H9 (cell line): ENCODE data around the gene SLAMF6. TPM values are rescaled to one million over a fixed set of nuclear protein-coding genes. Genes with fewer than 3 reads are reported as not detected.
"Not testable (repeated sequence)": the region's sequence is repeated elsewhere in the genome, so short reads cannot be mapped to it uniquely, and the experiment has no call there.

Experiments
- DNase-seq: peaks from one replicate; pipeline ENCODE4 v3.0.0-alpha.2; 2017
- H2AFZ ChIP-seq: one replicate; pipeline ENCODE4 v1.6.1; 2013; ENCODE audit warnings: mild to moderate bottlenecking, low read length, control low read depth, moderate library complexity
- H2AK5ac ChIP-seq: 2 replicates; pipeline ENCODE4 v1.6.1; 2013; ENCODE audit warnings: low read length, control low read depth, mixed read lengths; ENCODE audit not compliant: insufficient read length
- H2BK120ac ChIP-seq: one replicate; pipeline ENCODE4 v1.6.1; 2013; ENCODE audit warnings: low read depth, mild to moderate bottlenecking, low read length, control low read depth, inconsistent platforms; ENCODE audit not compliant: poor library complexity, severe bottlenecking
- H2BK12ac ChIP-seq: 2 replicates; pipeline ENCODE4 v1.6.1; 2013; ENCODE audit warnings: low read length, control low read depth, mixed read lengths, low read depth; ENCODE audit not compliant: insufficient read length
- H2BK15ac ChIP-seq: 2 replicates; pipeline ENCODE4 v1.6.1; 2013; ENCODE audit warnings: low read depth, low read length, control low read depth
- H2BK20ac ChIP-seq: one replicate; pipeline ENCODE4 v1.6.1; 2013; ENCODE audit warnings: low read depth, mild to moderate bottlenecking, low read length, control low read depth, inconsistent platforms; ENCODE audit not compliant: poor library complexity, severe bottlenecking
- H2BK5ac ChIP-seq: 2 replicates; pipeline ENCODE4 v1.6.1; 2013; ENCODE audit warnings: low read length, control low read depth, mixed read lengths; ENCODE audit not compliant: insufficient read length
- H3K14ac ChIP-seq: 2 replicates; pipeline ENCODE4 v1.6.1; 2013; ENCODE audit warnings: low read length, control low read depth; ENCODE audit not compliant: insufficient read depth
- H3K18ac ChIP-seq: 2 replicates; pipeline ENCODE4 v1.6.1; 2013; ENCODE audit warnings: low read depth, mild to moderate bottlenecking, mixed read lengths, low read length, control low read depth; ENCODE audit not compliant: insufficient read length
- H3K23ac ChIP-seq: 2 replicates; pipeline ENCODE4 v1.6.1; 2013; ENCODE audit warnings: low read length, control low read depth, mixed read lengths, low read depth; ENCODE audit not compliant: insufficient read length
- H3K23me2 ChIP-seq: 2 replicates; pipeline ENCODE4 v1.6.1; 2013; ENCODE audit warnings: low read depth, mild to moderate bottlenecking, mixed read lengths, low read length, control low read depth; ENCODE audit not compliant: insufficient read length, poor library complexity, severe bottlenecking
- H3K27ac ChIP-seq: 2 replicates; pipeline ENCODE4 v1.5.1; 2013; ENCODE audit warnings: low read length, control low read depth, mixed read lengths, low read depth; ENCODE audit not compliant: insufficient read length
- H3K27me3 ChIP-seq: 2 replicates; pipeline ENCODE4 v1.6.1; 2013; ENCODE audit warnings: low read length, control low read depth, inconsistent platforms; ENCODE audit not compliant: insufficient read depth
- H3K4ac ChIP-seq: 2 replicates; pipeline ENCODE4 v1.6.1; 2013; ENCODE audit warnings: low read depth, mild to moderate bottlenecking, control low read depth, inconsistent platforms, low read length, moderate library complexity
- H3K4me1 ChIP-seq: 2 replicates; pipeline ENCODE4 v1.6.1; 2013; ENCODE audit warnings: low read length, control low read depth, inconsistent platforms; ENCODE audit not compliant: insufficient read depth
- H3K4me2 ChIP-seq: 2 replicates; pipeline ENCODE4 v1.6.1; 2013; ENCODE audit warnings: low read length, control low read depth, mixed read lengths; ENCODE audit not compliant: insufficient read length, insufficient read depth
- H3K56ac ChIP-seq: 2 replicates; pipeline ENCODE4 v1.6.1; 2013; ENCODE audit warnings: low read depth, mild to moderate bottlenecking, mixed read lengths, low read length, control low read depth; ENCODE audit not compliant: insufficient read length
- H3K79me1 ChIP-seq: 2 replicates; pipeline ENCODE4 v1.6.1; 2013; ENCODE audit warnings: low read depth, mild to moderate bottlenecking, moderate library complexity, low read length, control low read depth, inconsistent platforms; ENCODE audit not compliant: insufficient read depth, poor library complexity, severe bottlenecking
- H3K79me2 ChIP-seq: 2 replicates; pipeline ENCODE4 v1.6.1; 2013; ENCODE audit warnings: low read length, control low read depth, inconsistent platforms; ENCODE audit not compliant: insufficient read depth
- H3K9ac ChIP-seq: 2 replicates; pipeline ENCODE4 v1.6.1; 2013; ENCODE audit warnings: low read length, control low read depth, mixed read lengths; ENCODE audit not compliant: insufficient read length; ENCODE audit errors: extremely low read depth
- H3K9me3 ChIP-seq: one replicate; pipeline ENCODE4 v1.6.1; 2013; ENCODE audit warnings: low read depth, low read length, inconsistent platforms; ENCODE audit not compliant: control insufficient read depth
- H3T11ph ChIP-seq: one replicate; pipeline ENCODE4 v1.6.1; 2013; ENCODE audit warnings: mild to moderate bottlenecking, low read length, control low read depth, inconsistent platforms
- H4K20me1 ChIP-seq: one replicate; pipeline ENCODE4 v1.6.1; 2013; ENCODE audit not compliant: control insufficient read depth, insufficient read length, insufficient read depth
- H4K5ac ChIP-seq: 2 replicates; pipeline ENCODE4 v1.6.1; 2013; ENCODE audit warnings: low read depth, mild to moderate bottlenecking, mixed read lengths, low read length, control low read depth; ENCODE audit not compliant: insufficient read length
- H4K8ac ChIP-seq: replicated peaks from 2 replicates; pipeline ENCODE4 v1.6.1; 2013; ENCODE audit warnings: low read length, control low read depth, mixed read lengths, low read depth; ENCODE audit not compliant: insufficient read length
- H4K91ac ChIP-seq: 2 replicates; pipeline ENCODE4 v1.6.1; 2013; ENCODE audit warnings: low read depth, mild to moderate bottlenecking, moderate library complexity, mixed read lengths, low read length, control low read depth; ENCODE audit not compliant: insufficient read length
- H3K27ac Mint-ChIP-seq, 3 experiments: 2 replicates in 2 of 3; 3 replicates in 1 of 3; pipeline ENCODE4 v1.8.0; 2020 to 2021; ENCODE audit warnings: mixed read lengths in 3 of 3, mild to moderate bottlenecking in 1 of 3, moderate library complexity in 1 of 3
- H3K27me3 Mint-ChIP-seq: 2 replicates; pipeline ENCODE4 v1.8.0; 2021; ENCODE audit warnings: low read depth, mild to moderate bottlenecking, moderate library complexity, mixed read lengths
- H3K36me3 Mint-ChIP-seq, 3 experiments: 2 replicates in 2 of 3; 3 replicates in 1 of 3; pipeline ENCODE4 v1.8.0; 2020 to 2021; ENCODE audit warnings: low read depth in 3 of 3, mixed read lengths in 3 of 3; ENCODE audit not compliant: insufficient read depth in 1 of 3
- H3K4me1 Mint-ChIP-seq, 2 experiments: 2 replicates each; pipeline ENCODE4 v1.8.0; 2020; ENCODE audit warnings: mixed read lengths in 2 of 2
- H3K4me3 Mint-ChIP-seq, 2 experiments: 2 replicates in 1 of 2; 3 replicates in 1 of 2; pipeline ENCODE4 v1.8.0; 2020 to 2021; ENCODE audit warnings: mild to moderate bottlenecking in 2 of 2, mixed read lengths in 2 of 2, moderate library complexity in 1 of 2
- H3K9me3 Mint-ChIP-seq, 2 experiments: 2 replicates in 1 of 2; 3 replicates in 1 of 2; pipeline ENCODE4 v1.8.0; 2020; ENCODE audit warnings: mild to moderate bottlenecking in 2 of 2, mixed read lengths in 2 of 2, moderate library complexity in 1 of 2
- CTCF ChIP-seq: fragments of 200-600 bp; sonication (generic); conservative IDR thresholded peaks from 3 replicates; pipeline ENCODE4 v1.8.0; 2021; ENCODE audit warnings: antibody characterized with exemption, mild to moderate bottlenecking
- WGBS: extraction: QIAGEN DNeasy Blood & Tissue Kit; methylation state at CpG from one replicate; pipeline ENCODE4 v1.1.7; 2013; ENCODE audit warnings: missing lambda C conversion rate, low lambda C conversion rate, mixed read lengths; ENCODE audit not compliant: insufficient read length; ENCODE audit errors: extremely low coverage; 5-methylcytosine and 5-hydroxymethylcytosine counted together
- total RNA-seq: library from RNA; stranded (reverse); gene quantifications from 2 replicates; pipeline ENCODE4 v1.2.1, GENCODE V29; 2021

SLAMF6 gene
- total RNA-seq, 1 experiment from 2014 or later = not detected

GRCh38 chr1:160481979-160482596 is 41.0 kb downstream of the SLAMF6 start:
- Mint-ChIP-seq H3K27ac (no peak overlapping the region), H3K4me1 (peaks cover 9 to 17% of the 10 kb centered on the region in 2 experiments), H3K4me3 (no peak overlapping the region), H3K9me3 (peaks cover 33% of the 10 kb centered on the region in 2 experiments), H3K36me3 (peaks cover 12 to 23% (median 21%) of the 10 kb centered on the region in 3 experiments), H3K27me3 (peaks cover 11% of the 10 kb centered on the region)
- Histone ChIP-seq H3K18ac (no peak overlapping the region), H2BK20ac (no peak overlapping the region), H3K4ac (no peak overlapping the region), H3K27ac (no peak overlapping the region), H3K79me2 (no peaks in the 10 kb centered on the region), H4K5ac (no peak overlapping the region), H3K4me2 (no peak overlapping the region), H2BK12ac (no peak overlapping the region), H4K91ac (no peak overlapping the region), H3K9ac (no peak overlapping the region), H3K56ac (no peak overlapping the region), H2BK120ac (no peak overlapping the region), H3K9me3 (peaks cover 7% of the 10 kb centered on the region), H3K14ac (no peak overlapping the region), H3K27me3 (no peaks in the 10 kb centered on the region), H2BK5ac (no peak overlapping the region), H4K20me1 (no peaks in the 10 kb centered on the region), H3K4me1 (no peaks in the 10 kb centered on the region; the same call in 1 of the 2 replicates), H4K8ac (no peak overlapping the region), H2AK5ac (no peak overlapping the region), H2BK15ac (no peak overlapping the region), H3K23me2 (no peaks in the 10 kb centered on the region), H2AFZ (no peak overlapping the region), H3K23ac (no peak overlapping the region), H3T11ph (no peak overlapping the region), H3K79me1 (no peaks in the 10 kb centered on the region)
- DNase-seq = no peak
- no CpG with 5 or more reads among the region's 1 CpG for WGBS
- TF ChIP-seq CTCF = no peak

GRCh38 chr1:160480781-160481180 is 42.3 kb downstream of the SLAMF6 start:
- not testable (repeated sequence) for H3K27me3 ChIP-seq, H2BK5ac ChIP-seq, H3K4ac ChIP-seq, H3K9me3 ChIP-seq, H4K91ac ChIP-seq, H3K56ac ChIP-seq, H2BK15ac ChIP-seq, H3K4me1 Mint-ChIP-seq, H3K79me1 ChIP-seq, H4K8ac ChIP-seq, DNase-seq, H3K18ac ChIP-seq, H3K4me2 ChIP-seq, H2BK20ac ChIP-seq, H3K9ac ChIP-seq, H2AFZ ChIP-seq, H3K79me2 ChIP-seq, H4K20me1 ChIP-seq, H3K23me2 ChIP-seq, H3K14ac ChIP-seq, H3K27ac Mint-ChIP-seq, H2BK12ac ChIP-seq, H4K5ac ChIP-seq, H2AK5ac ChIP-seq, H3T11ph ChIP-seq, H3K4me1 ChIP-seq, H3K27ac ChIP-seq, H3K4me3 Mint-ChIP-seq, H2BK120ac ChIP-seq, H3K23ac ChIP-seq
- WGBS = no CpG with 5 or more reads among the region's 7 CpGs
- Mint-ChIP-seq H3K27me3 (peaks cover 11% of the 10 kb centered on the region), H3K9me3 (peaks cover 30 to 33% of the 10 kb centered on the region in 2 experiments), H3K36me3 (peaks cover 12 to 21% (median 21%) of the 10 kb centered on the region in 3 experiments)
